GM19328 (cell line): ENCODE measurements around the gene TMOD1.

Experiments used
- ATAC-seq: cut with Tn5 transposase; IDR thresholded peaks from one replicate; pipeline ENCODE4 v1.9.1; 2021; ENCODE audit warnings: mild to moderate bottlenecking, moderate library complexity; ENCODE audit not compliant: unreplicated experiment

TMOD1 gene

DNA sequence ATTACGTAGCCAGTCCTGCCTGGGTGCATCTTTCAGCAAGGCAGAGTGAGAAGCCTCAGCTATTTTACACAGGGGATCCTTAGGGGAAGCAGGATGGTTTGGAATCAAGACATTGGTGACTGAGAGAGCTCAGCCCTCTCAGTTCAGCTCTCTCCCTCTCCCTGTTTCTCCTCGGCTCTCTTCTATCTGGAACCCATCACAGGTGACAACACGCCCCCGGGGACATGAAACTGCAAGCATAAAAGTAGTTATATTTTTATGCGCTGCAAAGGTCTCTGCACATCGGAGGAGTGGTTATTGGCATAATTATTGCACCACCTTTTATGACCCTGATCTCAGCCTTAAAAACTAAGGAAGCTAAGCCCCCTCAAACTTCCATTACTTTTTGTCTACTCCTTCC lies 14.2 kb downstream of the TMOD1 start:
- no peak for ATAC-seq

DNA sequence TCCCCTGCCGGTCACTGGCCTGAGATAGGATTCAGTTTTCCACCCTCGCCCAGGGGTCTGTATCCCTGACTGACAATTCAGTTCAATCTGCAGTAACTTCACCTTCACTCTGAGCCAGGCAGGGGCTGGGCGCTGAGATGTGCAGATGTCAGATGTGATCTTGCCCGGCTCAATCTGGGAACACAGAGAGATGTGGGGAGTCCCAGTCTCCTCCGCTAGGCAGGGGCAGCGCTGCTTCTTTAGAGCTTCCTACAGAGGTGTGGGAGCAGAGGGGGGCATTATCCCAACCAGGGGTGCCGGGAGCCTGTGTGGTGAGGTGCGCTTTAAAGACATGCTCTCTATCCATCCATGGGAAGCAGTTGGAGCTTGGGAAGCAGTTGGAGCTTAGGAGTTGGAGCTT lies 14.6 kb downstream of the TMOD1 start:
- ATAC-seq = no peak

DNA sequence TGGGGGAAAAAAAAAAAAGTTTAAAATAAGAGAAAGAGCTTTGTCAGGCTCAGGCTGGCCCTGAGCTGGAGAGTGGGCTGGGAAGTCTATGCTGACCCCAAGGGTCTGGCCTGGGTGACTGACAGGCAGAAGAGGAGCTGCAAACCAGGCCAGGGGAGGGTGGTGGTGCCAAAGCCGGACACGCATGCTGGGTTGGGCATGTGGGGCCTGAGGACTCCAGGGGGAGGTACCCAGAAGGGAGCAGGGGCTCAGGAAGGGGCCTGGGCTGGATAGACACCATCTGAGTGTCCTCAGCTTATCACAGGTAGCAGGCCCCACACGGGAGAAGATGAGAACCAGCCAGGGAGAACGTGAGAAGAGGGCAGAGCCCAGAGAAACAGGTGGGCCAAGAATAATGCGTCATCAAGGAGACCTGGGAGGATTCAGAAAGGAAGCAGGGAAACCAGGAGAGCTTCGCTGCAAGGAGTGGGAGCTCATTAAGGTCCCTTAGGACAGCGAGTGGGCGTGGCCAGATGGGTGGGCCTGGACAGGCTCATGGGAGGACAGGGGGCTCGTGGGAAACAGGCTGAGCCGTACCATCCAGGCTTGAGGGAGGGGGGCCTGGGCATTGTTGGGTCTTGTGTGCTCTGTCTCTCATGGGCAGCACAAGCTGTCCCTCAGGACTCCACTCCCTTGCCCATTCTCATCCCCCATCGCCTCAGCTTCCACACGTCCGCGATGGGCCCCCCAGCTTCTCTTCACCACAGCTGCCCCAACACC lies 16.0 kb downstream of the TMOD1 start:
- no peak for ATAC-seq

DNA sequence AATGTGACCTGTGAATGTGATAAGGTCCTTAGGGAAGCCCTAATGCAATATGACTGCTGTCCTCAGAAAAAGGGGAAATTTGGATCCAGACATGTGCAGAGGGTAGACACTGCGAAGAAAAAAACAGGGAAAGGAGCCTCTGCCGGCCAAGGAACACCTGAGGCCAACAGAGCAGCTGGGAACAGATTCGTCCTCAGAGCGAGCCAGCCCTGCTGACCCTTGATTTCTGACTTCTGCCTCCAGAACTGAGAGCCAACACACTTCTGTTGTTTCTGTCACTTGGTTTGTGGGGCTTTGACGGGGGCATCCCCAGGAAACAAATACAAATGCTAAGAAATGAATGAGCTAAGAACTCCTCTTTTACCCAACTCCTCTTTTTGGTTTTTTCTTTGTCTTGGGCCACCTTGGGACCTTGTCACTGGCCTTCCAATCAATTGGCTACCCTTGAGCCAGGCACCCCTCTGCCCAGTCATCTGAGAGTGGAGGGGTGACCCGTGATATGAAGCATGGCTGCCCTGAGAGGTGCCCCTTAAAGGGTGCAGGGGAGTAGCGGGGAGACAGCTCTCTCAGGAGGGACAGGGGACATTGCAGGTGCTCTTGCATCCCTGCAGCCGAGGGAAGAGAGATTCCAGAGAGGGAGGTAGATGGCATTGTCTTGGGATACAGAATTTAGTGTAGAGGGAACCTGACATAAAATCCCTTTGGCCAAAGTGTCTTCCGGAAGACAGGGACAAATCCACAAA lies 16.9 kb downstream of the TMOD1 start:
- no peak for ATAC-seq

DNA sequence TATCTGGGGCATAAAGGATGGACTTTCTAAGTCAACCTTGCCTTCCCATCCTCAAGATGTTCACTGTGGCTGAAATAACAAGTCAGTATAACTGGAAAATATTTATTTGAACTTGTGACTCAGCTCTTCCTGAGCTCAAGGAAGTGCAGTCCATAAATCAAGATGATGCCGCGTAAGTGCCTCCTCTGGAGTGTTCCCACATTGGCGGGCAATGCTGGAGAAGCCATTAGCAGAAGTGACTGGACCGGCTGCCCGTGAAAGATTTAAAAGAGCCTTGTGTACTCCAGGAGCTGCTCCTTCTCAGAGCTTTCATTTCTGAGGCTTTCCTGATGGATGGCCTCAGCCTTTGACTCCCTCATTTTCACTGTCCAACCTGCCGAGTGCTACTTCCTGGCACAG lies 17.4 kb downstream of the TMOD1 start:
- no peak for ATAC-seq

DNA sequence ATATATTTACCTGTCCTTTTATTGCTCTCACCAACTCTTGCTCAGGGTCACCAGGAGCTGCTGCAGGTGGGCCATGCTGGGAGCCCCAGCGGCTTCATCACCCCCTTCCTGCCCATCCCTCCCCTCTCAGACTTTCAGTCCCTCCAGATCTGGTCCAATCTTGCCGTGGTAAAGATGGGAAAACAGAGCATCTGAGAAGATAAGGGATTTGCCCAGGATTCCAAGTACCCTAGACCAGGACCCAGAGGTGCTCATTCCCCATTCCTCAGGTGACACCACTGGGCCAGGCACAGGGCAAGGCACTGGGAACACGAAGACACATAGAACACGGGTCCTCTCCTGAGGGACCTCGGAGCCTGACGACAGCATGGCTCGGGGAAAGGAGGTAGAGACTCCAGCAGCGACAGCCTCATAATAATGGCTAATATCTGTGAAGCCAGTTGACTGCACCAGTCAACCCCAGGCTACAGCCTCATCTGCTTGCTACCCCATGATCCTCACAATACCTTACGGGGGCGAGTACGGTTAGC lies 18.0 kb downstream of the TMOD1 start:
- no peak for ATAC-seq

DNA sequence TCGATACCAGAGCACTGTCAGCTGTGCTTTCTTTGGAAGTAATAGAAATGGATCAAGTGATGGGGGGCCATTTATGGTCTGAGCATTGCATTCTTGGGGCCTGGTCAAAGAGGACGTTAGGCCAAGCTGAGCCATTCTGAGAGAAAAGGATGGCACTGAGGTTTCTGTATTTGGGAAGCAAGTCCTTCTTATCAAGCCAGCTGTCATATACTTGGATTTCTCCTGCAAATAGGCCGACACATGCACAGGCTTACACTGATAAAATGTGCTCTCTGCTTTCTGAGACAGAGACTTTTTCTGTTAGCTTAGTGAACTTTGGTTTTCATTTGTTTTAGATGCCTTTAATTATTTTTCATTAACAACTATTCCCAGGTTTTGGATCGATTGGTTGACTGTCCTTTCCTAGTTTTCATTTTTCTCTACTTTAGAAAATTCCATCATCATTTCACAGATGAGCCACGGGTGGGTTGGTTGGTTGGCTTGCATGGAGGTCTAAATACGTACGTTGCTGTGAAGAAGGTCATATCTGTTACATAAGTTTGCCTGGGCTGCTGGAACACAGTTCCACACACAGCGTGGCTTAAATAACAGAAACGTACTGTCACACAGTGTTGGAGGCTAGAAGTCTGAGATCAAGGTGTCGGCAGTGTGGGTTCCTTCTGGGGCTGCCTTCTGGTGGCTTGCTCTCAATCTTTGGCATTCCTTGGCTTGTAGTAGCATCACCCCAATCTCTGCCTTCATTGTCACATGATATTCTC lies 20.3 kb downstream of the TMOD1 start:
- no peak for ATAC-seq

DNA sequence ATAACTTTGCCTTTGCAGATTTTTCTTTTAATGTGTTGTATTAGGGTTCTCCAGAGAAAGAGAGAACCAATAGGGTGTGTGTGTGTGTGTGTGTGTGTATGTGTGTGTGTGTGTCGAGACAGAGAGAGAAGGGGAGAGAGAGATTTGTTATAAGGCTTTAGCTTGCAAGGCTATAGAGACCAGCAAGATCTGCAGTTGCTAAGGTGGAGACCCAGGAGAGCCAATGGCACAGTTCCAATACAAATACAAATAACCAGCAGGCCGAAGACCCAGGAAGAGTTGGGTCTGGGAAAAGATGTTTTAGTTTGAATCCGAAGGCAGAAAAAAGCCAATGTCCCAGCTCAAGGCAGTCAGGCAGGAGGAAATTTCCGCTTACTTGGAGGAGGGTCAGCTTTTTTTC lies 23.0 kb downstream of the TMOD1 start:
- ATAC-seq = no peak

DNA sequence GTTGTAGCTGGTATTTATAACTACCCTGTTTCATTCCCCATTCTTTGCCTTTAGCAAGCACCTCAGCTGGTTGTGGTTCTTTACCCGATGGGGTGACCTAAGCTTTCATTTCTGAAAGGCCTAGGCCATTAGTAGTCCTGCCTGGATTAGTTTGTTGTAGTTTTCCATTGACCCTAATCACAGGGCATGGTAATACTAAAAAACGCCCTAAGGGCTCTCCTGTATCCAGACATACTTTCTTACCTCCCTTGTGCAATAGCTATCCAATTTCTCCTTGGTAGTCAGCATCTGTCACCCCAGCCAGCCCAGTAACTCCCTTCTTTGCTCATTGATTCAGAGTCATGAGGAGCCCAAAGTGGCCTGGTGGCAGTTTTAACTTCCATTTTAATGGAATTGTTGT lies 24.0 kb downstream of the TMOD1 start:
- no peak for ATAC-seq

DNA sequence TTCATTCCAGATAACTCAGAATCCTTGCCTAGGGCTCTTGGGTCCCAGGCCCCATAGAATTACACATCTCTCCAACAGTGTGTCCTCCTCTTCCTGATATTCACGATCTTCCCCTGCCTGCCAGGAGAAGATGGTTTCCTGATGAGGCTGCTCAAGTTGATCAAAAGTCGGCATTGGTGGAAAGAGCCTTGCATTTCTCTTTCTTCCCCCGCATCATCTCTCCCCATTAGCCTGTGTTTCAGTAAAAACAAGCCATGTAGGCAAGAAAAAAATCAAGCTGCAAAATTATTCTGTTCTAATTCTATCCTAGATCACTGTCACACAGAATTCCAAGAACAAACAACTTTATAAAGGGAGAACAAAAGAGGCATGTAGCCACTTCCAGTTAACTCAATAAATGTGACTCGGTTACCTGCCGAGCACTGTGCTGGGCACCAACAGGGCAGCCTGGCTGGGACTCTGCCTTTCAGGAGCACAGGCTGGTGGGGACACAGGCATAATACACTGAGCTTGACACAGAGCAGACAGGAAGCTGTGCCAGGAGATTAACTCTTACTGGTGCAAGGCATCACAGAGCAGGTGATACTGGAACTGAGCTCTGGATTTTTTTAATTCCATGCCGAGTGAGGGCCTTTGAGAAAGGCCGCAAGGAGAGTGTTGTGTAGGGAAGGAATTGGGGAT lies 25.6 kb downstream of the TMOD1 start:
- ATAC-seq = no peak

DNA sequence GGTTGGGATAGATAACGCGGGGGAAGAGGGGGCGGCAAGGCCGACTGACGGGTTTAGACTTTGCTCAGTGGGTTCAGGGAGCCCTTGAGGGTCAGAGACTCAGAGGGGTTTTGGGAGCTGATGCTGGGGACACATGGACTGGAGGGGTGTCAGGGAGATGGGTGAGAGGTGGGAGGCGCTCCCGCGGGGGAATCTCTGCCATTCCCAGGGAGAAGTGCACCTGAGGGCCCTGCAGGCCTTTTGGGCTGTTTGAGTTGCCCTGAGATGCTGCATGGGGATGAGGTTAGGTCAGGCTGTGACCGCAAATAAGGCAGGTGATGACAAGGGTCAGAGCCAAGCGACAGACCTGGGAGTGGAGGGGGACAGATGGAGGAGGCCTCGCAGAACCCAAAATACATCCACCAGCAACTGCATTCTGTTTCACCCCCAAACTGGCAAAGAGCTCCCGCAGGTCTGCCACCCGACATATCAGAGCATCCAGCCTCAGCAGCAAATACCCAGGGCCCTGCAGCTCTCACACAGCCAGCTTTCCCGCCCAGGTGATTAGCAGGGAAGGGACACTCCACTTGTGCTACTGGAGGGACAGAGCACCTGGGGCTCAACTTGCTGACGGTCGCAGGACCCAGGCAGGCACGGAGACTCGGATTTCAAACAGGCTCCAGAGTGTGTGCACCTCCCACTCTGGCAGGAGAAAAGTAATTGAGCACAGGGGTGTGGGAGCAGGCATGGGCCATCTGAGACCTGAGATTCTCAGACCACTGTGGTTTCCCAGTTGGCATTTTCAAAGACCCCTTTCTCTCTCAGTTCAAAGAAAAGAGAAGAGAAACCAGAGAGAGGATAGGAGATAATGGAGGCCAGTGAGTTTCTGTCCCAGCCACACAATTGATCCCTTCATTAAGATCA lies 26.4 kb downstream of the TMOD1 start:
- ATAC-seq = no peak

DNA sequence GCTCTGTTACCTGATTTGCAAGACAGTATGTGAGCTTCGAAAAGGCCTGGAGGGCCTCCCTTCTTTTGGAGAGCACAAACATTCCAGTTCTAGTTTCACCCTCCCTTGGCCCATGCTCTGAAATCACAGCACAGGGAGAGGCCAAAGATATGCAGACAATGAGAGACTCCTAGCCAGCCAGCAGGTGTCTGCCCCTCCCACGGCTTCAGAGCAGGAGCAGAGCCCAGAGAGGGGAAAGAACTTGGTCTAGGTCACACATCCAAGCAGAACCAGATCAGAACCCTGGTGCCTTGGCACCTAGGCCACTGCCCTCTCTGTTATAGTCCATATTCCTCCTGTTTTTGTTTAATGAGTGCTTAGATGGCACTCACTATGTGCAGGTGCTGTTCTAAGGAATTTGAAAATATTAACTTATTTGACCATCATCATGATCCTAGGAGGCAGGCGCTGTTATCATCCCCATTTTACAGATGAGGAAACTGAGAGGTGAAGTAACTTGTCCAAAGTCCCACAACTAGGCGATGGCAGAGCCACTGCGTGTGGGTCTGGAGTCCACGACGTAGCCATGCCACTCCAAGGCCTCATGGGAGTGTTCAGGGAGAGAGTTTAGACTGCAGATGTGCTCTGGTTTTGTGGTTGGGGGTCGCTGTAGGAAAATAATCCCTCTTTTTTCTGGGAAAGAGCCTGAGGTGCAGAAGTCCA lies 27.2 kb downstream of the TMOD1 start:
- ATAC-seq = no peak

DNA sequence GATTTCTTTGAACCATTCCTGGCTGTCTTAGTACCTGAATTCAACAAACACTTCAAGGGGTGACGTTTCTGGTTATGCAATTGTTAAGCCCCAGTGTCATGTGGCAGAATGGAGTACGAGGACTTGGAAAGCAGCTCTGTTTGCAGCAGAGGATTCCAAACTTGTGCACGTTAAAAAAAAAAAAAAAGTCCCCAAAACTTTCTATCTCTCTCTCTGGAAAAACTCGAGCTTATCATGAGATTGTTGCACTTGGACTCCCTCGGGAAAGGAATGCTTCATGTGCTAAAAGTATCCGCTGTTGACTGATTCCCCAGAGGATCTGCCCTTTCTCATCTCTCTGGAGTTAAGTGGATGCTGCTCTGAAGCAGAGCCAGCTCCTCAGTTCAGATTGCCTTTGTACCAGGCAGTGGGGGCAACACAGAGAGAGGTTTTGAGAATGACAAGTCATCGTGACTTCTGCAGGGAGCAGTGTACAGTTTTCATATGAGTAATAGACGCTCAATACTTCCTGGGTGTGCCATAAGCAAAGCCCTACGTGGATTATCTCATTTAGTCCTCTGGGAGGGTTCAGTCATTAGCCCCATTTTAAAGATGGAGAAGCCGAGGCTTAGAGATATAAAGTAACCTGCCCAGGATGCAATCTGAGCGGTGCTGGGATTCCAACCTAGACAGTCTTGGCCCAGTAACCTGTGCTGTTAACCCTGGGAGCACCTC lies 28.1 kb downstream of the TMOD1 start:
- ATAC-seq = no peak

DNA sequence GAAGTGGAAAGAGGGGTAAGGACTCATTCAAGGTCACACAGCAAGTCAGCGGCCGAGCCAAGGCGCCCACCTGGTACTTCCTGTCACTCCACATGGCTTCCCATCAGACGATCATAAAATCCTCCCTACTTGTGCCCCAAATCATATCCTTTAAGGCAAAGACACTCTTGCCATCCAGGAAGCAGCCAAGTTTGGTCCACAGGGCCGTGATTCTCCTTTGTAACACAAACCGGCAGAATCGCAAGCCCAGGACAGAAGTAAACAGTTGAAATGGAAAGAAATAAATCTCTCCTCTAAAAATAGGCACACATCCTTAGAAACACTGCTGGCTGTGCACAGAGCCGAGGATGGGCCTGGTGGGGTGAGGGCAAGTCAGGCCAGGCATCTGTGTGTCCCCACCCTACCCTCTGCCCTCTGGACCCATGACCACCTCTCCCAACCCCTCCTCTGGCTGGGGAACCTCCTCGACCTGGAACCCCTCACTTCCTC lies 30.5 kb downstream of the TMOD1 start:
- ATAC-seq = no peak

DNA sequence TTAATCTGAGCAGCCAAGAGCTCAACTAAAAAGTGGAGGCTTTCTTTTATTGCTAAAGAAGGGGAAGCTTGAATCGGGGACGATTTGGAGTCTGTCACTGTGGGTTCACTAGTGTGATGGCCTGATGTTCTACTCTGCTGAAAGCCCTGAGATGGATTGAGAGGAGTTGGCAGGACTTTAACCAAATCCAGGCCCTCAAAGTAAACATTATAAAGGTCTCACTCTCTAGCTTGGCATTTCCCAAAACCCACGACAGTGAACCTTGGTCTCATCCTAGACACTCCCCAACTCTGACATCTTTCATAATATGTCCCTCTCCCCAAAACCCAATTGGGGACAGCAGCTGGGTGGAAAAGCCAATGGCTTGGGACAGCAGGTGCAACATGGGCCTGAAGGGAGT lies 32.7 kb downstream of the TMOD1 start:
- ATAC-seq = no peak

DNA sequence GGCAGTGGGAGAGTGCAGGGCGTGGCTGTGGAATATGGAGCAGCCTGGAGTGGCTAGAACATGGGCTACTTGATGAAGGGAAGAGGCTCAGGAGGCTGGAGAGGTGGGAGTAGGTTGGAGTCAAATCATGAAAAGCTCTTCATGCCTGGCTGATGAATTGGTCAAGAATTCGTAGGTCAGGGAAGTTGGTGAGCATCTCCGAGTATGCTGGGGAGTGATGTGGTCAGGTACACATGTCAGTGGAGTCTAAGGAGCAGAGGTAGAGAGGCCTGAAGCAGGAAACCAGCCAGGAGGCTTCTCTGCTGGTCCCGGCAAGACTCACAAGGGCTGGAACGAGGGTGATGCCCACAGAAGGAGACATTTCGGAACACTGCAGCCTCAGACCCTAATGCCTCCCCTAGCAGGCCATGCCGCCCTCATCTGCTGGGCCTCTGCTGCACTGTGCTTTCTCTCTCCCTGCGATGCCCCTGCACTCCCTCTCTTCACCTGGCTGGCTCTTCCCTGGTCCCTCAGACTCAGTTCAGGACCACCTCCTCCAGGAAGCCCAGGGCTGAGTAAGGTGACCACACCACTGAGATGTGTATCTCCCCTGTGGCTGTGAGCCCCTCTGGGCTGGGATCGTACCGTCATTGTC lies 33.6 kb downstream of the TMOD1 start:
- no peak for ATAC-seq

DNA sequence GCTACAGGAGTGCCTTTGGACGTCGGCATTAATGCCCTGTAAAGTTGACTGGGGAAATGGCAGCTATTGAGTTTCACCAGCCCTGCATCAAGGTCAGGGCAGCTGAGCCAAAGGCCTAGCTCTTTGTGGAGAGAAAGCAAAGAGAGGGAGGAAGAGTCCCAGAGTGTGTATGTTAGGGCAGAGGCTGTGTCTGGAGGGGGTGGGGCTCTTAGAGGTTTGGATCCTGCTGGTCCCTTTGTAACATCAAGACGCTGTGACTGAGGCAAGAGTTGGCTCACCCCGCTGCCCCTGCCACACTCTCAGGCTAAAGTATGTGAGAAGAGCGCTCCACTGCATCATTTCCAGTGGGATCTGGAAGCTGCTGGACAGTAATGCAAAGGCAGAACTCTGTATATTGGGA lies 34.3 kb downstream of the TMOD1 start:
- ATAC-seq = no peak

DNA sequence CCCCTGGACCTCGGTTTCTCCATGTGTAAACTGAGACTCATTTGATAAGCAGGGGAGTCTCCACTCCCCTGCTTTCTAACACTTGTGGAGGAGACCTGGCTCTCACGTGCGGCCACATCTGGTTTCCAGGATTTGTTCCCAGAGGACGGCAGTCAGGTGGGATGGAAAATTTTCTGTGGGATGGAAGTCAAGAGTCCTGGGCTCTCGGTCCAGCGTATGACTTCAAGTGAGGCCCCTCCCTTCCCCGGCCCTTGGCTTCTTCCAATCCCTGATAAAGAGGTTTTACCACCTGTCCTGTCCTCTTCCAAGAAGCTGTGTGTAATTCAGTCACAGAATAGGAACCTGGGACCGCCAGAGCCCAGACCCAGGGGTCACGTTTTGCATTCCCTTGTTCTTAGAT lies 35.0 kb downstream of the TMOD1 start:
- no peak for ATAC-seq
